H9 (cell line): ENCODE measurements around the gene SLC22A3. TPM values are rescaled to one million over a fixed set of nuclear protein-coding genes. Genes with fewer than 3 reads are reported as not detected.

Experiments
- DNase-seq: peaks from one replicate; pipeline ENCODE4 v3.0.0-alpha.2; 2017
- H2AFZ ChIP-seq: one replicate; pipeline ENCODE4 v1.6.1; 2013; ENCODE audit warnings: mild to moderate bottlenecking, low read length, control low read depth, moderate library complexity
- H2AK5ac ChIP-seq: 2 replicates; pipeline ENCODE4 v1.6.1; 2013; ENCODE audit warnings: low read length, control low read depth, mixed read lengths; ENCODE audit not compliant: insufficient read length
- H2BK120ac ChIP-seq: one replicate; pipeline ENCODE4 v1.6.1; 2013; ENCODE audit warnings: low read depth, mild to moderate bottlenecking, low read length, control low read depth, inconsistent platforms; ENCODE audit not compliant: poor library complexity, severe bottlenecking
- H2BK12ac ChIP-seq: 2 replicates; pipeline ENCODE4 v1.6.1; 2013; ENCODE audit warnings: low read length, control low read depth, mixed read lengths, low read depth; ENCODE audit not compliant: insufficient read length
- H2BK15ac ChIP-seq: 2 replicates; pipeline ENCODE4 v1.6.1; 2013; ENCODE audit warnings: low read depth, low read length, control low read depth
- H2BK20ac ChIP-seq: one replicate; pipeline ENCODE4 v1.6.1; 2013; ENCODE audit warnings: low read depth, mild to moderate bottlenecking, low read length, control low read depth, inconsistent platforms; ENCODE audit not compliant: poor library complexity, severe bottlenecking
- H2BK5ac ChIP-seq: 2 replicates; pipeline ENCODE4 v1.6.1; 2013; ENCODE audit warnings: low read length, control low read depth, mixed read lengths; ENCODE audit not compliant: insufficient read length
- H3K14ac ChIP-seq: 2 replicates; pipeline ENCODE4 v1.6.1; 2013; ENCODE audit warnings: low read length, control low read depth; ENCODE audit not compliant: insufficient read depth
- H3K18ac ChIP-seq: 2 replicates; pipeline ENCODE4 v1.6.1; 2013; ENCODE audit warnings: low read depth, mild to moderate bottlenecking, mixed read lengths, low read length, control low read depth; ENCODE audit not compliant: insufficient read length
- H3K23ac ChIP-seq: 2 replicates; pipeline ENCODE4 v1.6.1; 2013; ENCODE audit warnings: low read length, control low read depth, mixed read lengths, low read depth; ENCODE audit not compliant: insufficient read length
- H3K23me2 ChIP-seq: 2 replicates; pipeline ENCODE4 v1.6.1; 2013; ENCODE audit warnings: low read depth, mild to moderate bottlenecking, mixed read lengths, low read length, control low read depth; ENCODE audit not compliant: insufficient read length, poor library complexity, severe bottlenecking
- H3K27ac ChIP-seq: 2 replicates; pipeline ENCODE4 v1.5.1; 2013; ENCODE audit warnings: low read length, control low read depth, mixed read lengths, low read depth; ENCODE audit not compliant: insufficient read length
- H3K27me3 ChIP-seq: 2 replicates; pipeline ENCODE4 v1.6.1; 2013; ENCODE audit warnings: low read length, control low read depth, inconsistent platforms; ENCODE audit not compliant: insufficient read depth
- H3K4ac ChIP-seq: 2 replicates; pipeline ENCODE4 v1.6.1; 2013; ENCODE audit warnings: low read depth, mild to moderate bottlenecking, control low read depth, inconsistent platforms, low read length, moderate library complexity
- H3K4me1 ChIP-seq: 2 replicates; pipeline ENCODE4 v1.6.1; 2013; ENCODE audit warnings: low read length, control low read depth, inconsistent platforms; ENCODE audit not compliant: insufficient read depth
- H3K4me2 ChIP-seq: 2 replicates; pipeline ENCODE4 v1.6.1; 2013; ENCODE audit warnings: low read length, control low read depth, mixed read lengths; ENCODE audit not compliant: insufficient read length, insufficient read depth
- H3K56ac ChIP-seq: 2 replicates; pipeline ENCODE4 v1.6.1; 2013; ENCODE audit warnings: low read depth, mild to moderate bottlenecking, mixed read lengths, low read length, control low read depth; ENCODE audit not compliant: insufficient read length
- H3K79me1 ChIP-seq: 2 replicates; pipeline ENCODE4 v1.6.1; 2013; ENCODE audit warnings: low read depth, mild to moderate bottlenecking, moderate library complexity, low read length, control low read depth, inconsistent platforms; ENCODE audit not compliant: insufficient read depth, poor library complexity, severe bottlenecking
- H3K79me2 ChIP-seq: 2 replicates; pipeline ENCODE4 v1.6.1; 2013; ENCODE audit warnings: low read length, control low read depth, inconsistent platforms; ENCODE audit not compliant: insufficient read depth
- H3K9ac ChIP-seq: 2 replicates; pipeline ENCODE4 v1.6.1; 2013; ENCODE audit warnings: low read length, control low read depth, mixed read lengths; ENCODE audit not compliant: insufficient read length; ENCODE audit errors: extremely low read depth
- H3K9me3 ChIP-seq: one replicate; pipeline ENCODE4 v1.6.1; 2013; ENCODE audit warnings: low read depth, low read length, inconsistent platforms; ENCODE audit not compliant: control insufficient read depth
- H3T11ph ChIP-seq: one replicate; pipeline ENCODE4 v1.6.1; 2013; ENCODE audit warnings: mild to moderate bottlenecking, low read length, control low read depth, inconsistent platforms
- H4K20me1 ChIP-seq: one replicate; pipeline ENCODE4 v1.6.1; 2013; ENCODE audit not compliant: control insufficient read depth, insufficient read length, insufficient read depth
- H4K5ac ChIP-seq: 2 replicates; pipeline ENCODE4 v1.6.1; 2013; ENCODE audit warnings: low read depth, mild to moderate bottlenecking, mixed read lengths, low read length, control low read depth; ENCODE audit not compliant: insufficient read length
- H4K8ac ChIP-seq: replicated peaks from 2 replicates; pipeline ENCODE4 v1.6.1; 2013; ENCODE audit warnings: low read length, control low read depth, mixed read lengths, low read depth; ENCODE audit not compliant: insufficient read length
- H4K91ac ChIP-seq: 2 replicates; pipeline ENCODE4 v1.6.1; 2013; ENCODE audit warnings: low read depth, mild to moderate bottlenecking, moderate library complexity, mixed read lengths, low read length, control low read depth; ENCODE audit not compliant: insufficient read length
- H3K27ac Mint-ChIP-seq, 3 experiments: 2 replicates in 2 of 3; 3 replicates in 1 of 3; pipeline ENCODE4 v1.8.0; 2020 to 2021; ENCODE audit warnings: mixed read lengths in 3 of 3, mild to moderate bottlenecking in 1 of 3, moderate library complexity in 1 of 3
- H3K27me3 Mint-ChIP-seq: 2 replicates; pipeline ENCODE4 v1.8.0; 2021; ENCODE audit warnings: low read depth, mild to moderate bottlenecking, moderate library complexity, mixed read lengths
- H3K36me3 Mint-ChIP-seq, 3 experiments: 2 replicates in 2 of 3; 3 replicates in 1 of 3; pipeline ENCODE4 v1.8.0; 2020 to 2021; ENCODE audit warnings: low read depth in 3 of 3, mixed read lengths in 3 of 3; ENCODE audit not compliant: insufficient read depth in 1 of 3
- H3K4me1 Mint-ChIP-seq, 2 experiments: 2 replicates each; pipeline ENCODE4 v1.8.0; 2020; ENCODE audit warnings: mixed read lengths in 2 of 2
- H3K4me3 Mint-ChIP-seq, 2 experiments: 2 replicates in 1 of 2; 3 replicates in 1 of 2; pipeline ENCODE4 v1.8.0; 2020 to 2021; ENCODE audit warnings: mild to moderate bottlenecking in 2 of 2, mixed read lengths in 2 of 2, moderate library complexity in 1 of 2
- H3K9me3 Mint-ChIP-seq, 2 experiments: 2 replicates in 1 of 2; 3 replicates in 1 of 2; pipeline ENCODE4 v1.8.0; 2020; ENCODE audit warnings: mild to moderate bottlenecking in 2 of 2, mixed read lengths in 2 of 2, moderate library complexity in 1 of 2
- total RNA-seq: library from RNA; stranded (reverse); gene quantifications from 2 replicates; pipeline ENCODE4 v1.2.1, GENCODE V29; 2021
- TF ChIP-seq, protein P1 (sequence below): fragments of 200-600 bp; sonication (generic); conservative IDR thresholded peaks from 3 replicates; pipeline ENCODE4 v1.8.0; 2021; ENCODE audit warnings: antibody characterized with exemption, mild to moderate bottlenecking

The SLC22A3 gene
- total RNA-seq, 1 experiment from 2014 or later: 2.7 TPM

DNA sequence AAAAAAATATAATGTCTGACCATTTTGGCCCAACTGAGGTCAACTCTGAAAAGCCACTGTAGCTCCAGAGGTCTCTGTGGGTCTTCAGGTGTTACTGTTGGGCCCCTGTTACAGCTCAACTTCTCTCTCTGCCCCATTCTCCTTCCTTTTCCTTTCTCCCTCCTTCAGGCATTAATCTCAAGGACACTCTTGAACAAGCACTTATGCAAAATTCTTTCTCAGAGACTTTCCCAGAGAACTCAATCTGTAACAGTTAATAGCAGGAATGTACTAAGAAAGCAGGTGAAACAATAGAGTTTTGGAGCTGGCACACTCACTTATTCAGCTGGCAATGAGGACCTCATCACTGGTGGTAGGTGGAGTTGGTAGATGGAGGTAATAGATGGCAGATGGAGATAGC is 31.9 kb upstream of the SLC22A3 start:
- no peak overlapping the region for H3K27ac Mint-ChIP-seq
- Histone ChIP-seq H3K79me1 (no peaks in the 10 kb centered on the region), H3K9me3 (no peaks in the 10 kb centered on the region), H3K27ac (no peak overlapping the region), H3K4ac (no peak overlapping the region), H3K18ac (no peak overlapping the region), H3K4me2 (no peak overlapping the region), H2BK5ac (no peak overlapping the region), H2BK120ac (no peak overlapping the region), H4K8ac (no peak overlapping the region), H3T11ph (no peak overlapping the region), H2BK12ac (no peak overlapping the region), H3K27me3 (no peaks in the 10 kb centered on the region), H3K23ac (no peak overlapping the region), H3K4me1 (no peaks in the 10 kb centered on the region), H2BK15ac (no peak overlapping the region), H3K23me2 (no peaks in the 10 kb centered on the region), H3K9ac (no peak overlapping the region), H2BK20ac (no peak overlapping the region), H2AK5ac (no peak overlapping the region), H3K14ac (no peak overlapping the region), H3K79me2 (no peaks in the 10 kb centered on the region), H3K56ac (no peak overlapping the region), H4K91ac (no peak overlapping the region), H4K5ac (no peak overlapping the region), H2AFZ (no peak overlapping the region), H4K20me1 (no peaks in the 10 kb centered on the region)
- peaks cover 11 to 21% (median 11%) of the 10 kb centered on the region in 3 experiments for H3K36me3 Mint-ChIP-seq
- TF ChIP-seq, protein P1, sequence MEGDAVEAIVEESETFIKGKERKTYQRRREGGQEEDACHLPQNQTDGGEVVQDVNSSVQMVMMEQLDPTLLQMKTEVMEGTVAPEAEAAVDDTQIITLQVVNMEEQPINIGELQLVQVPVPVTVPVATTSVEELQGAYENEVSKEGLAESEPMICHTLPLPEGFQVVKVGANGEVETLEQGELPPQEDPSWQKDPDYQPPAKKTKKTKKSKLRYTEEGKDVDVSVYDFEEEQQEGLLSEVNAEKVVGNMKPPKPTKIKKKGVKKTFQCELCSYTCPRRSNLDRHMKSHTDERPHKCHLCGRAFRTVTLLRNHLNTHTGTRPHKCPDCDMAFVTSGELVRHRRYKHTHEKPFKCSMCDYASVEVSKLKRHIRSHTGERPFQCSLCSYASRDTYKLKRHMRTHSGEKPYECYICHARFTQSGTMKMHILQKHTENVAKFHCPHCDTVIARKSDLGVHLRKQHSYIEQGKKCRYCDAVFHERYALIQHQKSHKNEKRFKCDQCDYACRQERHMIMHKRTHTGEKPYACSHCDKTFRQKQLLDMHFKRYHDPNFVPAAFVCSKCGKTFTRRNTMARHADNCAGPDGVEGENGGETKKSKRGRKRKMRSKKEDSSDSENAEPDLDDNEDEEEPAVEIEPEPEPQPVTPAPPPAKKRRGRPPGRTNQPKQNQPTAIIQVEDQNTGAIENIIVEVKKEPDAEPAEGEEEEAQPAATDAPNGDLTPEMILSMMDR: no peak
- H3K4me3 Mint-ChIP-seq: no peak overlapping the region
- H3K4me1 Mint-ChIP-seq: no peaks in the 10 kb centered on the region
- DNase-seq: no peak
- H3K27me3 Mint-ChIP-seq: no peaks in the 10 kb centered on the region
- H3K9me3 Mint-ChIP-seq: peaks cover 23 to 26% of the 10 kb centered on the region in 2 experiments
